Measurements from ENCODE around the gene LY6G6F.

DNA sequence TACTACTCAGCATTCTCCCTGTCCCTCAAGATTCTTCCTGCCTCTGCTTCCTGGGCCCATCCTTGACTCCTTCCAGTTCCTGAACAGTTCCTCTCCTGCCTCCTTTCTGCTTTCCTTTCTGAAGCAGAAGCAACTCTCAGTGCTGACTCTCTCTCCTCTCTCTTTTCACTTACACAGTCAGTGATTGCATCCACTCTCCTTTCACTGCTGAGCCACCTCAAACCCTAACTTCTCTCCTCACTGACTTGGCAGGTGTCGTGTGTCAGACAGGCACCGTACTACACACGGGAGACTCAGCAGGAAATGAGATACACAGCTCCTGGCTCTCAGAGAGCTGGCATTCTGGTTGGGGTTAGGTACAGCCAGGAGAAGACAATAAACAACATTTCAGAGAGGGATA lies 9.1 kb upstream of the LY6G6F start:
- TF ChIP-seq YY1 (IDR thresholded peaks at IDR 0.05; ENCODE audit: insufficient read depth, insufficient read length) (no peak), ZNF274 (IDR thresholded peaks at IDR 0.05; ENCODE audit: low read depth, low read length) (no peak), SUZ12 (IDR thresholded peaks at IDR 0.05; ENCODE audit: extremely low read depth, insufficient read depth, insufficient read length) (no peak)
